ENCODE measurements around the gene SLCO3A1.
A peak's percentile ranks its signal among the peaks of the same experiment; 100 is the strongest.

Gene SLCO3A1

GRCh38 chr15:92143765-92144164 is 290.3 kb downstream of the SLCO3A1 start:
- H3K4me2 ChIP-seq (ENCODE audit: low read length), result no peak overlapping the region
- H3K79me1 ChIP-seq (ENCODE audit: low read length), result no peaks in the 10 kb centered on the region
- no CpG with 5 or more reads among the region's 16 CpGs for WGBS (ENCODE audit: extremely low coverage, insufficient coverage, insufficient read length)
- H2BK5ac ChIP-seq (ENCODE audit: low read depth, low read length, poor library complexity), result no peak overlapping the region
- no peaks in the 10 kb centered on the region for H3K36me3 ChIP-seq (ENCODE audit: control insufficient read depth in 1 of 2, insufficient read depth in 2 of 2, low read length in 2 of 2)
- H3K4ac ChIP-seq (ENCODE audit: low read depth, low read length), result no peak overlapping the region
- peak in 1 of 2 donors; percentile 29 for DNase-seq
- H3K9ac ChIP-seq (ENCODE audit: low read length), result no peak overlapping the region
- H2AFZ ChIP-seq (ENCODE audit: insufficient read depth, low read length, poor library complexity), result no peak overlapping the region
- H4K12ac ChIP-seq (ENCODE audit: low read depth, low read length), result no peak overlapping the region
- peaks cover 3 to 11% of the 10 kb centered on the region in 2 experiments for H3K4me1 ChIP-seq (ENCODE audit: control insufficient read depth in 1 of 2, insufficient read depth in 2 of 2, low read length in 2 of 2)
- H3K27ac ChIP-seq (ENCODE audit: low read depth, low read length), result no peak overlapping the region
- no peak overlapping the region for H4K91ac ChIP-seq (ENCODE audit: low read depth, low read length)
- peaks cover 5% of the 10 kb centered on the region for H3K9me3 ChIP-seq (ENCODE audit: insufficient read depth, low read depth, low read length)
- H3K14ac ChIP-seq (ENCODE audit: low read length), result no peak overlapping the region
- no peaks in the 10 kb centered on the region for H3K79me2 ChIP-seq (ENCODE audit: control insufficient read depth, insufficient read depth, low read length, poor library complexity)
- no peak overlapping the region for H4K8ac ChIP-seq (ENCODE audit: low read depth, low read length)
- H3K4me3 ChIP-seq (ENCODE audit: low read depth, low read length), result no peak overlapping the region
- H2AK5ac ChIP-seq (ENCODE audit: low read length), result no peak overlapping the region
- no peak overlapping the region for H2BK120ac ChIP-seq (ENCODE audit: insufficient read depth, low read length, poor library complexity)
- H3K18ac ChIP-seq (ENCODE audit: low read length), result no peak overlapping the region
- no peak overlapping the region for H3K23ac ChIP-seq (ENCODE audit: low read length)
- H3K27me3 ChIP-seq (ENCODE audit: insufficient read depth, low read length), result no peaks in the 10 kb centered on the region
- H2BK12ac ChIP-seq (ENCODE audit: low read length), result peak overlapping the region; percentile 52

GRCh38 chr15:92146511-92147150 is 293.1 kb downstream of the SLCO3A1 start:
- no CpG with 5 or more reads among the region's 14 CpGs for WGBS (ENCODE audit: extremely low coverage, insufficient coverage, insufficient read length)
- Histone ChIP-seq H3K4me1 (ENCODE audit: control insufficient read depth in 1 of 2, insufficient read depth in 2 of 2, low read length in 2 of 2) (peaks cover 3 to 7% of the 10 kb centered on the region in 2 experiments), H2AFZ (ENCODE audit: insufficient read depth, low read length, poor library complexity) (no peak overlapping the region), H3K36me3 (ENCODE audit: control insufficient read depth in 1 of 2, insufficient read depth in 2 of 2, low read length in 2 of 2) (no peaks in the 10 kb centered on the region), H3K23ac (ENCODE audit: low read length) (no peak overlapping the region), H3K9ac (ENCODE audit: low read length) (no peak overlapping the region), H3K4ac (ENCODE audit: low read depth, low read length) (no peak overlapping the region), H2BK12ac (ENCODE audit: low read length) (no peak overlapping the region), H3K27ac (ENCODE audit: low read depth, low read length) (no peak overlapping the region), H3K9me3 (ENCODE audit: insufficient read depth, low read depth, low read length) (peaks cover 5% of the 10 kb centered on the region), H2BK5ac (ENCODE audit: low read depth, low read length, poor library complexity) (no peak overlapping the region), H2AK5ac (ENCODE audit: low read length) (no peak overlapping the region), H3K79me2 (ENCODE audit: control insufficient read depth, insufficient read depth, low read length, poor library complexity) (no peaks in the 10 kb centered on the region), H4K91ac (ENCODE audit: low read depth, low read length) (no peak overlapping the region), H3K79me1 (ENCODE audit: low read length) (no peaks in the 10 kb centered on the region), H3K4me2 (ENCODE audit: low read length) (no peak overlapping the region), H3K27me3 (ENCODE audit: insufficient read depth, low read length) (no peaks in the 10 kb centered on the region), H4K8ac (ENCODE audit: low read depth, low read length) (no peak overlapping the region), H3K14ac (ENCODE audit: low read length) (no peak overlapping the region), H3K18ac (ENCODE audit: low read length) (no peak overlapping the region), H3K4me3 (ENCODE audit: low read depth, low read length) (no peak overlapping the region), H4K12ac (ENCODE audit: low read depth, low read length) (no peak overlapping the region), H2BK120ac (ENCODE audit: insufficient read depth, low read length, poor library complexity) (no peak overlapping the region)
- no peak for DNase-seq

DNA sequence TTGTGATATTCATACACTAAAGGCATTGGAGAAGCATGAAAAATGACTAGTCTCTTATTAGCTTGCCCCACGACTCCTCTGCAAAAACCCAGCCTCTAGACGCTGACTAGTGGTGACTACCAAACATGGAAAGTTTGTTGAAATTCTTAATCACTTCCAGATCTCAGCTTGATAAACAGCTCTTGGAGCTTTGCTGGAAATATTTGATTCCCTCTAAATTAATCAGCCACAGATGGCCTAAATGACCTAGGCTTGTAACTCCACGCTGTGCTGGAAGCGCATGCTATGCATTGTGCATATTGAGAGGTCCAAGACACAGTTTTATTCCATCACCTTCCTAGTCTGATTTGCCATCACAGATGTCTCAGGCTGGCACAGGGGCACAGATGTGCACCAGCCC is 295.5 kb downstream of the SLCO3A1 start:
- Histone ChIP-seq H2BK12ac (ENCODE audit: low read length) (no peak overlapping the region), H2AK5ac (ENCODE audit: low read length) (no peak overlapping the region), H3K4ac (ENCODE audit: low read depth, low read length) (no peak overlapping the region), H3K14ac (ENCODE audit: low read length) (no peak overlapping the region), H3K36me3 (ENCODE audit: control insufficient read depth in 1 of 2, insufficient read depth in 2 of 2, low read length in 2 of 2) (no peaks in the 10 kb centered on the region), H3K4me2 (ENCODE audit: low read length) (no peak overlapping the region), H3K23ac (ENCODE audit: low read length) (no peak overlapping the region), H2AFZ (ENCODE audit: insufficient read depth, low read length, poor library complexity) (no peak overlapping the region), H3K9me3 (ENCODE audit: insufficient read depth, low read depth, low read length) (peaks cover 3% of the 10 kb centered on the region), H2BK5ac (ENCODE audit: low read depth, low read length, poor library complexity) (no peak overlapping the region), H3K18ac (ENCODE audit: low read length) (no peak overlapping the region), H2BK120ac (ENCODE audit: insufficient read depth, low read length, poor library complexity) (no peak overlapping the region), H4K12ac (ENCODE audit: low read depth, low read length) (no peak overlapping the region), H4K8ac (ENCODE audit: low read depth, low read length) (no peak overlapping the region), H3K9ac (ENCODE audit: low read length) (no peak overlapping the region), H3K27me3 (ENCODE audit: insufficient read depth, low read length) (no peaks in the 10 kb centered on the region), H3K4me1 (ENCODE audit: control insufficient read depth in 1 of 2, insufficient read depth in 2 of 2, low read length in 2 of 2) (peaks cover 0 to 2% of the 10 kb centered on the region in 2 experiments), H3K79me2 (ENCODE audit: control insufficient read depth, insufficient read depth, low read length, poor library complexity) (no peaks in the 10 kb centered on the region), H4K91ac (ENCODE audit: low read depth, low read length) (no peak overlapping the region), H3K79me1 (ENCODE audit: low read length) (no peaks in the 10 kb centered on the region), H3K4me3 (ENCODE audit: low read depth, low read length) (no peak overlapping the region), H3K27ac (ENCODE audit: low read depth, low read length) (no peak overlapping the region)
- no CpG with 5 or more reads among the region's 4 CpGs for WGBS (ENCODE audit: extremely low coverage, insufficient coverage, insufficient read length)
- no peak for DNase-seq

- H3K79me2 ChIP-seq (ENCODE audit: control insufficient read depth, insufficient read depth, low read length, poor library complexity), result no peaks in the 10 kb centered on the region
- H3K4ac ChIP-seq (ENCODE audit: low read depth, low read length), result no peak overlapping the region
- H3K14ac ChIP-seq (ENCODE audit: low read length), result no peak overlapping the region
- H3K18ac ChIP-seq (ENCODE audit: low read length), result no peak overlapping the region
- H2BK5ac ChIP-seq (ENCODE audit: low read depth, low read length, poor library complexity), result no peak overlapping the region
- no peak overlapping the region for H3K4me2 ChIP-seq (ENCODE audit: low read length)
- H2AFZ ChIP-seq (ENCODE audit: insufficient read depth, low read length, poor library complexity), result no peak overlapping the region
- no CpG with 5 or more reads among the region's 6 CpGs for WGBS (ENCODE audit: extremely low coverage, insufficient coverage, insufficient read length)
- peaks cover 3% of the 10 kb centered on the region for H3K9me3 ChIP-seq (ENCODE audit: insufficient read depth, low read depth, low read length)
- no peak for DNase-seq
- no peaks in the 10 kb centered on the region for H3K79me1 ChIP-seq (ENCODE audit: low read length)
- no peaks in the 10 kb centered on the region for H3K36me3 ChIP-seq (ENCODE audit: control insufficient read depth in 1 of 2, insufficient read depth in 2 of 2, low read length in 2 of 2)
- no peak overlapping the region for H2BK120ac ChIP-seq (ENCODE audit: insufficient read depth, low read length, poor library complexity)
- no peak overlapping the region for H2BK12ac ChIP-seq (ENCODE audit: low read length)
- H4K12ac ChIP-seq (ENCODE audit: low read depth, low read length), result no peak overlapping the region
- H3K4me3 ChIP-seq (ENCODE audit: low read depth, low read length), result no peak overlapping the region
- H3K23ac ChIP-seq (ENCODE audit: low read length), result no peak overlapping the region
- no peak overlapping the region for H4K8ac ChIP-seq (ENCODE audit: low read depth, low read length)
- H3K4me1 ChIP-seq (ENCODE audit: control insufficient read depth in 1 of 2, insufficient read depth in 2 of 2, low read length in 2 of 2), result peaks cover 0 to 2% of the 10 kb centered on the region in 2 experiments
- no peaks in the 10 kb centered on the region for H3K27me3 ChIP-seq (ENCODE audit: insufficient read depth, low read length)
- no peak overlapping the region for H4K91ac ChIP-seq (ENCODE audit: low read depth, low read length)
- no peak overlapping the region for H2AK5ac ChIP-seq (ENCODE audit: low read length)
- no peak overlapping the region for H3K9ac ChIP-seq (ENCODE audit: low read length)
- H3K27ac ChIP-seq (ENCODE audit: low read depth, low read length), result no peak overlapping the region
Measured at GRCh38 chr15:92149465-92149864, 296.0 kb downstream of the SLCO3A1 start.
